Measurements from ENCODE around the gene CCDC171. TPM values are rescaled to one million over a fixed set of nuclear protein-coding genes. Genes with fewer than 3 reads are reported as not detected.

Gene CCDC171
- total RNA-seq, 2 donors from 2014 or later: 0.90 to 1.4 TPM

DNA sequence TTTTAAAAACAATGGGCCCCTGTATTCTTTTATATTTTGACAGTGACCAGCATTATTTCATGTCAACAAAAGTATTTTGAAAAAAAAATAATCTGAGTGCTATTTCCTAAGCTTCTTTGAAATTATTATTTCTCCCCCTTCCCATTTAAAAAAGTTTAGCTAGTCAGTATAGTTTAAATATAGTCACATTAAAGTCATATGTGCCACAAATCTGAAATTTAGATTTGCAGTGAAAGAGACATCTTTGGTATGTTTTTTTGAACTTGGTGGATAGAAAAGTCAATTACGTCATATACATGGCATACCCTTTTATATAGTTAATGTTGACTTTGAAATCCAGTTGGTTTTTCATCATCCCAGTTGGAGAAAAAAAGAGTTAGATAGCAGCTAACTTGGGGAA lies 297.0 kb downstream of the CCDC171 start:
- Histone ChIP-seq H3K27me3 (no peaks in the 10 kb centered on the region), H3K9me3 (no peaks in the 10 kb centered on the region), H3K36me3 (no peaks in the 10 kb centered on the region), H3K4me3 (no peak overlapping the region), H3K4me1 (no peaks in the 10 kb centered on the region), H3K27ac (no peak overlapping the region)
- DNase-seq (ENCODE audit: low spot score): no peak
- TF ChIP-seq, protein P1, sequence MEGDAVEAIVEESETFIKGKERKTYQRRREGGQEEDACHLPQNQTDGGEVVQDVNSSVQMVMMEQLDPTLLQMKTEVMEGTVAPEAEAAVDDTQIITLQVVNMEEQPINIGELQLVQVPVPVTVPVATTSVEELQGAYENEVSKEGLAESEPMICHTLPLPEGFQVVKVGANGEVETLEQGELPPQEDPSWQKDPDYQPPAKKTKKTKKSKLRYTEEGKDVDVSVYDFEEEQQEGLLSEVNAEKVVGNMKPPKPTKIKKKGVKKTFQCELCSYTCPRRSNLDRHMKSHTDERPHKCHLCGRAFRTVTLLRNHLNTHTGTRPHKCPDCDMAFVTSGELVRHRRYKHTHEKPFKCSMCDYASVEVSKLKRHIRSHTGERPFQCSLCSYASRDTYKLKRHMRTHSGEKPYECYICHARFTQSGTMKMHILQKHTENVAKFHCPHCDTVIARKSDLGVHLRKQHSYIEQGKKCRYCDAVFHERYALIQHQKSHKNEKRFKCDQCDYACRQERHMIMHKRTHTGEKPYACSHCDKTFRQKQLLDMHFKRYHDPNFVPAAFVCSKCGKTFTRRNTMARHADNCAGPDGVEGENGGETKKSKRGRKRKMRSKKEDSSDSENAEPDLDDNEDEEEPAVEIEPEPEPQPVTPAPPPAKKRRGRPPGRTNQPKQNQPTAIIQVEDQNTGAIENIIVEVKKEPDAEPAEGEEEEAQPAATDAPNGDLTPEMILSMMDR (IDR thresholded peaks at IDR 0.05): no peak

DNA sequence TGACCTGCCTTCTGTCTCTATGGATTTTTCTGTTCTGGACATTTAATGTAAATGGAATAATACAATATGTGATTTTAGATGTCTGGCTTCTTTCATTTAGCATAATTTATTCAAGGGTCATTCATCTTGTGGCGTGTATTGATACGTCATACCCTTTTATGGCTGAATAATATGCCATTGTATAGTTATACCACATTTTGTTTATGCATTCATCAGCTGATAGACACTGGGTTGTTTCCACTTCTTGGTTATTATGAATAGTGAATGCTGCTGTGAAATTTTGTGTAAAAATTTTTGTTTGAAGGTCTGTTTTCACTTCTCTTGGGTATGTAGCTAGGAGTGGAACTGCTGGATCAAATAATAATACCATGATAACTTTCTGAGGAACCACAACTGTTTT lies 298.9 kb downstream of the CCDC171 start:
- Histone ChIP-seq H3K4me1 (no peaks in the 10 kb centered on the region), H3K36me3 (no peaks in the 10 kb centered on the region), H3K9me3 (no peaks in the 10 kb centered on the region), H3K4me3 (no peak overlapping the region), H3K27me3 (no peaks in the 10 kb centered on the region), H3K27ac (no peak overlapping the region)
- no peak for DNase-seq (ENCODE audit: low spot score)
- TF ChIP-seq, protein P1 (IDR thresholded peaks at IDR 0.05): no peak

DNA sequence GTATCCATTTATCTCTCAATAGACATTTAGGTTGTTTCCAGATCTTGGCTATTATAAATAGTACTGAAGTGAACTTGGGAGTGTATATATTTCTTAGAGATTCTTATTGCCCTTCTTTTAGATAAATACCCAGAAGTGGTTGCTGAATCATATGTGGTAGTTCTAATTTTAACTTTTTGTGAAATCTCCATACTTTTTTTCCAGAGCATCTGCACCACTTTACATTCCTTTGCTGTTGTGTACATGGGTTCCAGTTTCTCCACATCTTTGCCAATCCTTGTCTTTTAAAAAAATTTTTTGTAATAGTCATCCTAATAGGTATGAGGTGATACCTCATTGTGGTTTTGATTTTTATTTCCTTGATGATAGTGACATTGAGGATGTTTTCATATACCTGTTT lies 303.7 kb downstream of the CCDC171 start:
- Histone ChIP-seq H3K4me1 (no peaks in the 10 kb centered on the region), H3K4me3 (no peak overlapping the region), H3K27me3 (no peaks in the 10 kb centered on the region), H3K9me3 (peaks cover 0 to 3% of the 10 kb centered on the region in 2 donors), H3K36me3 (no peaks in the 10 kb centered on the region), H3K27ac (no peak overlapping the region)
- no peak for DNase-seq (ENCODE audit: low spot score)
- TF ChIP-seq, protein P1 (IDR thresholded peaks at IDR 0.05): no peak

DNA sequence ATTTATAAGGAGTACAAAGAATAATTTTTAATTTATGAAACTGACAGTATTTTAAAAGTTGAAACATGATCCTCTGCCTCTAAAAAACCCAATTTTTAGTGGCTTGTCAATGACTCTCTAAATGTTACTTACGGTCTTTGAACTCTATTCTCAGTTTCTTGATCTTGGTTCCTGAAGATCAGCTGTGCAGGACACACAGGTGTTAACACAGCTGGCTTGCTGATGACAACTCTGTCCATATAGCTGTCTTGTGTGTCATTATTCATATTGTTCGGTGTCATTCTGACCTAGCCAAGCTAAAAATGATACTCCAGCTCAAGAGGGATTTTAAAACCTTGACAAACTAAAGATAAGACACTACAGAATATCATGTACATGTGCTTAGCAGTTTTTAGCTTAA lies 314.5 kb downstream of the CCDC171 start:
- H3K4me3 ChIP-seq: no peak overlapping the region
- H3K9me3 ChIP-seq: no peaks in the 10 kb centered on the region
- no peaks in the 10 kb centered on the region for H3K36me3 ChIP-seq
- no peak overlapping the region for H3K27ac ChIP-seq
- TF ChIP-seq, protein P1 (IDR thresholded peaks at IDR 0.05): no peak
- DNase-seq (ENCODE audit: low spot score): no peak
- H3K4me1 ChIP-seq: no peaks in the 10 kb centered on the region
- H3K27me3 ChIP-seq: no peaks in the 10 kb centered on the region

DNA sequence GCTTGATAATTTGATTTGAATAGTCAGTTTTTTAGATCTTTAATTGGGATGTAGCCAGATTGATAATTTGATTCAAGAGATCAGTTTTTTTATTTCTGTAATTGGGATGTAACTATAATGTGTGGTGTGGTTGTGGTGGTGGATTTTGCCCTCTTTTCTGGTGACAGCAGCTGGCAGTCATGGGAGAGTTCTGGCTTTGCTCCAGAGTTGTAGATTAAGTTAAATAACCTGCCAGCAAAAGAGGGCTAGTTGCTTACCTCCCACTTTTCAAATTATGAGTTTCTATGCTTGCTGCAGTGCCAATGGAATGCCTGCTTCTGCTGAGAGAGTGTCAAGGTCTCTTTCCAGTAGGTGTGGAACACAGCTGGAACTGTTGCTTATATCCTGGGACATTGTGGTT lies 315.1 kb downstream of the CCDC171 start:
- H3K36me3 ChIP-seq: no peaks in the 10 kb centered on the region
- H3K4me3 ChIP-seq: no peak overlapping the region
- DNase-seq (ENCODE audit: low spot score): no peak
- H3K27ac ChIP-seq: no peak overlapping the region
- TF ChIP-seq, protein P1 (IDR thresholded peaks at IDR 0.05): no peak
- H3K4me1 ChIP-seq: no peaks in the 10 kb centered on the region
- no peaks in the 10 kb centered on the region for H3K9me3 ChIP-seq
- no peaks in the 10 kb centered on the region for H3K27me3 ChIP-seq

DNA sequence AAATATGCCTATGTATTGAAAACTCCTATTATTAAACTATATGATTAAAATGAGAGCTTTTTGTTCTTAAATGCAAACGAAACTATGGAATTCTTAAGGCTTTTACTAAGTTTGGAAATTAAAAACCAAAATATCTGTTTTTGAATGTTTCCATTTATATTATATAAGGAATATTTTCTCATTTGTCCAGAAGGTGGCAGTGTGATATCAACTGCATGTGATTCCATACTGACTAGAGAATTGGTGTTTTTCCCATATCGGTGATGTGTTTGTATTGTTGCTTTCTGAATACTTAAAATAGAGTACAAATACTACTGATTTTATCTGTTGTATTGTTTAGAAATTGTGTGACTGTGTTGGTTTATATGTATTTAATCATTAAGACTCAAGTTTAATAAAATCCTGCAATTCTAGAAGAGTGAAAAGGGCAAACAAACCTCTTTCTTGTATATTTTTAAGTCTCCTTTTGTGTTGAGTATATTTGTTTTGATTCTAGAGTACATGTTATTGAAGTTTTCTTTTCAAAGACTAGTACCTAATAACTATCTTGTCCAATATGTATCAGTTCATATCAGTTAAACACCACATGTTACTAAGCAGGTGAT lies 320.8 kb downstream of the CCDC171 start:
- Histone ChIP-seq H3K27me3 (no peaks in the 10 kb centered on the region), H3K4me3 (no peak overlapping the region), H3K4me1 (no peaks in the 10 kb centered on the region), H3K27ac (no peak overlapping the region), H3K9me3 (no peaks in the 10 kb centered on the region), H3K36me3 (no peaks in the 10 kb centered on the region)
- TF ChIP-seq, protein P1 (IDR thresholded peaks at IDR 0.05): peak; percentile 52 to 78
- no peak for DNase-seq (ENCODE audit: low spot score)

All from right atrium auricular region (tissue), 2 donors.